GM21737 (cell line): ENCODE measurements around the gene OR10T2.
"Not testable (repeated sequence)": the region's sequence is repeated elsewhere in the genome, so short reads cannot be mapped to it uniquely, and the experiment has no call there.

Source experiments
- ATAC-seq: cut with Tn5 transposase; IDR thresholded peaks from one replicate; pipeline ENCODE4 v1.9.1; 2021; ENCODE audit warnings: mild to moderate bottlenecking, moderate library complexity; ENCODE audit not compliant: unreplicated experiment

The OR10T2 gene, protein sequence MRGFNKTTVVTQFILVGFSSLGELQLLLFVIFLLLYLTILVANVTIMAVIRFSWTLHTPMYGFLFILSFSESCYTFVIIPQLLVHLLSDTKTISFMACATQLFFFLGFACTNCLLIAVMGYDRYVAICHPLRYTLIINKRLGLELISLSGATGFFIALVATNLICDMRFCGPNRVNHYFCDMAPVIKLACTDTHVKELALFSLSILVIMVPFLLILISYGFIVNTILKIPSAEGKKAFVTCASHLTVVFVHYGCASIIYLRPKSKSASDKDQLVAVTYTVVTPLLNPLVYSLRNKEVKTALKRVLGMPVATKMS

GRCh38 chr1:158398818-158399514 lies at the start of gene OR10T2:
OR10T2 (minus strand) TSS chr1:158399466; CDS start chr1:158399466, 0 bp downstream.
- no peak for ATAC-seq

DNA sequence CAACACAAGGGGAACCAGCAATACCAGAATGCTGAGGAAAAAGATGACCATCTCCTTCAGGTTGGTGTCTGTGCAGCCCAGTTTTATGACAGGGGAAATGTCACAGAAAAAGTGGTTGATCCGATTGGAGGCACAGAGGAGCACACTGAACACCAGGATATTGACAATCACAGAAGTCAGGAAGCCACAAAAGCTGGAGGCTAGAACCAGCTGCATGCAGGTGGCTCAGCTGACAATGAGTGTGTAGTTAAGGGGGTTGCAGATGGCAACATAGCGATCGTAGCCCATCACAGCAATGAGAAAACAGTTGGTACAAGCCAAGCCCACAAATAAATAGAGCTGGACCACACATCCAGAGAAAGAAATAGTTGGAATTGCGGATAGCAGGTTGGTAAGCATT lies 46.1 kb upstream of the OR10T2 start:
- ATAC-seq, result no peak

DNA sequence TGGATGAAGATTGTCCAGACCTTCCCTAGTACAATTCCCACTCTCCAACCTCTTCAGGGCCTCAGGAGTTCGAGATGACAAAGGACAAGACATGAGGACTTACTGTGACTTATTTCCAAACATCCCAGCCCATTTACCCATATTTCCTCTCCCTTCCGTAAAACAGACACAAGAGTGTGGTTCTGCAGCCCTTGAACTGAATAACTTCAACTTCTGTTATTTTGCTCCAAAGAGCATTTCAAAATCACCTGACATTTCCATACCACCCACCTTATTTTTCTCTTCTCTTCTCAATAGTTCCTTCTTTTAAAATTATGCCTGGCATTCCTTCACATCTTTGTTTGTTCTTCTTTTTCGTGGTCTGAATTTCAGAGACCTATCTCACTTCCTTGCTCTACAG lies 35.5 kb upstream of the OR10T2 start:
- no peak for ATAC-seq

GRCh38 chr1:158430163-158430562 lies 30.9 kb upstream of the OR10T2 start:
- not testable (repeated sequence) for ATAC-seq

DNA sequence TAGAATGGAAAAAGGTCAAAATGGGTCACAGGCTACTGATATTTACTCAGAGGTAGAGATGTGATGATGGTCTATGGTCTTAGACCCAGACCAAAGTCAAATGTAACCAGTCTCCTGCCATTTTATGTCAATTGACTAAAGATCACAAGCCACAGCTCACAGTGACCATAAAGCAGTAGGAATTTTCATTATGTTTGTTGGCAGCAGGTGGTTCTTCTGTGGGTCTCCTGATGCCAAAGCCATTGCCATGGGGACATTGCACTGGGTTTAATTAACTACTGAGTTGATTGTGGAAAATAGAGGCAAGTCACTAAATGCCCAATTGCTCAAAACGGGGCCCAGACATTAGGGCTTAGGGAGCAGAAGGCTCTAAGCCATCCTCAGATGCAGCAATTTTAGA lies 26.9 kb upstream of the OR10T2 start, which contains the start of gene OR10K2:
Gene OR10K2 (minus strand): TSS at position 101 of the 400 bp plus-strand sequence. CDS start 5,371 bp downstream, outside the sequence.
- no peak for ATAC-seq

DNA sequence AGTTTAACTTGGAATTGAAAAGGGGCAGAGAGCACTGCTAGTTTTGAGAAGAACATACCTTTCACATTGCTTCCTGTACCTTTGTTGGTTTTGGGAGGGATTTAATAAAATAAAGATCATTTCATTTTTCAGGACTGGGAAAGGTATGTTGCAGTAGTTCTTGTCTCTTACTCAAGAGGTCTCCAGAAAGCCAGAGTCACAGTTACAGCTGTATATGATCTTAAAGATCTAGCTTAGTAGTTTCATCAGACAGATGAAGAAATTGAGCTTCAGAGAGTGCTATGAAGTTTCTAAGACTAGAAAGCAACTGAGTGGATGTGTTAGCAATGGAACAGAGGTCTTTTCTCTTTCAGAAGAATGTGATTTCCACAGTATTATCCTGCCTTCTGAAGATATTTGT lies 25.8 kb upstream of the OR10T2 start:
- ATAC-seq, result no peak

DNA sequence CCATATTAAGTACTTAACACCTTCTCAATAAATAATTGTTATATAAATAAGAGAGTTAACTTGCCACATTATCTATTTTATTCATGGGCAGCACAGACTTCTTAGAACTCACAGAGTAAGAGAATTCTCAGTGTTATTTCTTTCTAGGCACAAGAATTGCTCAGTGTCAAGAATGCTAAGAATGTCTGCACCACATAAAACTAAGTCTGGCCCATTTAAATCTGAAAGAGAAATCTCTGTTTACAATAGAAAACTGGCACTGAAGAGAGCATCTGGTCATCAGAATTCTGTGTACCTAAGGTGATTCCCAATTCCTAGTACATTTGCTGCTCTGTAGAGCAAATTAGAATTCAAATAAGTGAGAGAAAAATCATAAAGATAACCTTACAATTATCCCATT lies 22.9 kb upstream of the OR10T2 start:
- ATAC-seq, result no peak

DNA sequence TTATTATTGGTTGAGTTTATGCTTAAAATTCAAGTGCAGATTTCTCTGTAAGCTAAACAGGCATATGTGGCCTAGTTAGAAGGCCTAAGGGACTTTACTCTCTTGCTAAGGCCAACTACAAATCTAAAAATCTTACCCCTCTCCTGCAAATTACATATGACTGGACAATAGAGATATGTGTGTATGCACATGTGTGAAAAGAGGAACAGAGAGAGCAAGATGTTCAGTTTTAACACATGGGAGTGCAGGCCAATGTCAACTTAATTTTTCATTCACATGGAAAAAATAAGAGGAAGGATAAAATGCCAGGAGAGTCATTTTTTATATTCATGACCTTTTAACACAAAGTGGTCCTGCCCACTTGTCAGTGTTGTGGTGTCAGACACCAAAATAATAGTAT lies 18.3 kb upstream of the OR10T2 start:
- no peak for ATAC-seq

- no peak for ATAC-seq
These were observed 15.5 kb upstream of the OR10T2 start for GRCh38 chr1:158414651-158415345.

DNA sequence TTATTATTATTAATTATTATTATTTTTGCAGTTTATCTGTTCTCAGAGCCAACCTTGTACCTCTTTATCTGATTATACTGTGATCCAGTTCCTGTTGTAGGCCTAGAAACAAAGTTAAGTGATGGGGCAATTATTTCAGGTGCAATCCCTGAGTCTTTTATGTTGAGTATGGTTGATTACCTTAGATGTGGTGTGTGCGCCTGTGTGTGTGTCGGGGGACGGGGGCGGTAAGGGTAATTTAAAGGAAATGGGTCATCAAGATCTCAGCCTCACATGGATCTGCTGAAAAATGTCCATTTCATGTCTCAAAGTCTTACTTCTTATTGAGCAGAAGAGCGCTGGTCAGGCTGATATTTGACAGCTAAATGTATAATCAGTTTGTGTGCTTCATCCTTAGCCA lies 7.8 kb upstream of the OR10T2 start:
- no peak for ATAC-seq

- no peak for ATAC-seq
These were observed 1.6 kb upstream of the OR10T2 start for GRCh38 chr1:158400871-158401270.

GRCh38 chr1:158396646-158397045 lies 2.6 kb downstream of the OR10T2 start:
- no peak for ATAC-seq

- ATAC-seq, result no peak
These were observed 5.8 kb downstream of the OR10T2 start for GRCh38 chr1:158393476-158393875.

GRCh38 chr1:158391099-158391498 lies 8.2 kb downstream of the OR10T2 start:
- ATAC-seq, result no peak

DNA sequence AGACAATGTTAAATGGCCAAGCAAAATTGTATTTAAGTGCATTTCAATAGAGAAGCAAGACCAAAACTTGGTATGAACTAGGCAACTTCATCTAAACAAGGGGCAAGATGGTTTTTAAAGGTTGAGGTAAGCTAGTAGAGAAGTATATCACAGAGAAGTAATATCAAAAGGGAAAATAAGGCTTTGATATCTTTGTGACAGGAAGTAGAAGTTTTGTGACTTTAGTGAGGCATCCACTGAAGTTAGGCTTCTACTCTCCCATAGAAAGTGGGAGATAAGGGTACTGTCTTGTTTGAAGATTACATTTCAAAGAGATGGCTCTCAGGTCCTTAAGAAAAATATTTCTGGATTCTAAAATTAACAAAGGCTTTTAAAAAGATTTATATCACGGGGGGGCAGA lies 8.9 kb downstream of the OR10T2 start:
- ATAC-seq, result no peak

DNA sequence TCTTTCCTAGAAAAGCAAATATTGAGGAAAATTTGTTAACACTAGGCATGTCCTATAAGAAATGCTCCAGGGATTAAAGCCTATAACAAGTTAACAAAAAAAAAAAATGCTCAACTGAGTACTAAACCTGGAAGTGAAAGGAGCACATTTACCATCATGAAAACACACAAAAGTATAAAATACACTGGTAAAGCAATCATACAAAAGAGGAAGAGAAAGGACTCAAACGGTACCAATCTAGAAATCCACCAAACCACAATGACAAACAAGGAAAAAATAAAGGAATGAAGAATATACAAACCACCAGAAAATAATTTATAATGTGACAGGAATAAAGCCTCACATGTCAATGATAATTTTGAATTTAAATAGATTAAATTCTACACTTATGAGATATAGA lies 24.4 kb downstream of the OR10T2 start:
- no peak for ATAC-seq

- not testable (repeated sequence) for ATAC-seq
These were observed 25.2 kb downstream of the OR10T2 start for GRCh38 chr1:158374101-158374500.

DNA sequence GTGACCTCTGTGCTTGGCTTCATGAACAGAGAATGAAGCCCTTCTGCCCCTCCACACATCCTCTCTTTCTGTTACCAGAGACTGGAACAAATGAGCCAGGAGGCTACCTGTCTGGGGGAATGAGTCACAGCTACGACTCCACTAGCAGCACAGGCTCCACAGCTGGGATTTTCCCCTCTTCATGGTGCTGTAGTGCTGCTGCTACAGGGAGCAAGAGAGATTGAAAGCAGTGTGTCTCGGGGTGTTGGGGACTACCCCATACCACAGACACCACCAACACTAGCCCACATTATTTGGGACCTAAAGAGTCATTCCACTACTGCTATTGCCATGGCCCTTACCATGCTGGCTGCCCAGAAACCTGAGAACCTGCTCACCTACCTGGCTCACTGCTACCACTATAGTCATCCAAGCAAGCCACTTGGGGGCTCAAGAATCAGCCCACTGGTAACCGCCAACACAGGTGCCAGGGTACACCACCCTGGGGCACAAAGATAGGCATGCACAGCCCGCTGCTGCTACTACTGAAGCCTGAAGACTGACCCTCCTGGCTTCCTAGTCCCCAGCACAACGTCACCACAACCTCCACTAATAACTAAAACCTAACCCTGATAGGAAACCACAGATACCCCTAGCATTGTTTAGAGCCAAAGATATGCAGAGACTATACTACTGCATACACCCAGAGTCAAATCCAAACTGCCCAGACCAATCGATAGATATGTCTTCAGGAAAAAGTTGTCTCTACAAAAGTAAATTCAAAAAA lies 27.9 kb downstream of the OR10T2 start:
- peak; percentile 95 for ATAC-seq

GRCh38 chr1:158366783-158367182 lies 32.5 kb downstream of the OR10T2 start:
- no peak for ATAC-seq

DNA sequence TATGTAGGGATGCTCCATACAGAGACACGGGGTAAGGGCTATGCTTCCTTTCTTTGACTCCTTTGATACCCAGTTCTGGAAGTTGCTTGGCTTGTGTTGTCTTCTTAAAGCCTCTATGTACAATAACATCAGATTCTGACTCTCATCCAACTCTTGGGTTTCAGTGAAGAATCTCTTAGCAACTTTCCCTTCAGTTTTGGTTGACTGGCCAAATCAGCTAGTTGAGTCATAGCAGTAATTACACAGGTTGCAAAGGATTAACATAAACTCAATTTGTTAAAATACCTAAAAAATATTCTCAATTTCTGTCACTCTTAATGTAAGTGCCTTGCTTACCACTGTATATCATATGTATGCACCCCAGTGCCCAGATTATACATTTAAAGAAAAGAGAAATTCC lies 36.3 kb downstream of the OR10T2 start:
- no peak for ATAC-seq

- ATAC-seq, result no peak
These were observed 36.8 kb downstream of the OR10T2 start for GRCh38 chr1:158362482-158362881.
